K562 (cell line): ENCODE measurements around the gene IL34. TPM values are rescaled to one million over a fixed set of nuclear protein-coding genes. Genes with fewer than 3 reads are reported as not detected.

Experiments
- ATAC-seq: fragments of 200-7000 bp; cut with Tn5 transposase; 3 replicates; pipeline ENCODE4 v1.9.1; 2020; ENCODE audit warnings: moderate library complexity
- BruUV-seq: library from RNA; stranded (reverse); fragments of 400-500 nt; replicated peaks from 2 replicates; lab custom pipeline; 2021; lab: Mats Ljungman, UMichigan
- CTCF ChIA-PET: fragments of 300-600 bp; formaldehyde crosslinking; extraction: SDS; loops from one replicate; lab custom pipeline; 2021; ENCODE audit warnings: low intra/inter-chr PET ratio; lab: Yijun Ruan, JAX
- POLR2A ChIA-PET: fragments of 300-600, 350-650 bp; sonication (Branson Sonifier 250); formaldehyde crosslinking; extraction: SDS; loops from one replicate; lab custom pipeline; 2021; ENCODE audit warnings: antibody characterized with exemption, inconsistent platforms; lab: Yijun Ruan, JAX
- DNase-seq, 4 experiments: peaks; one replicate each; pipeline versions ENCODE4 v3.0.0 to v3.0.0-alpha.2; 2011 to 2018; ENCODE audit warnings: low spot score in 3 of 4, mixed read lengths in 3 of 4; ENCODE audit errors: extremely low read depth in 1 of 4
- FAIRE-seq: peaks from 2 replicates; lab custom pipeline; 2011; peaks lifted over from hg19 to GRCh38; lab: Jason Lieb, UNC
- H2AFZ ChIP-seq: 2 replicates; pipeline ENCODE4 v1.6.0; 2011; ENCODE audit warnings: low read depth, low read length, control low read depth, inconsistent platforms
- H3K27ac ChIP-seq: fragments of 200-600 bp; 3 replicates; pipeline ENCODE4 v1.8.0; 2011; ENCODE audit warnings: low read depth, mild to moderate bottlenecking, control low read depth, inconsistent platforms, low read length, moderate library complexity, mixed read lengths; ENCODE audit errors: extremely low read depth
- H3K27me3 ChIP-seq, 2 experiments: fragments of 300-600 bp in 1 of 2; 2 replicates in 1 of 2; 3 replicates in 1 of 2; pipeline versions ENCODE4 v1.6.0 to v1.8.0; 2011; ENCODE audit warnings: inconsistent platforms in 2 of 2, low read length in 2 of 2, mild to moderate bottlenecking in 1 of 2, mixed read lengths in 1 of 2, moderate library complexity in 1 of 2; ENCODE audit not compliant: control insufficient read depth in 2 of 2, insufficient read depth in 2 of 2
- H3K36me3 ChIP-seq: fragments of 300-600 bp; 3 replicates; pipeline ENCODE4 v1.8.0; 2011; ENCODE audit warnings: mild to moderate bottlenecking, low read length, inconsistent platforms; ENCODE audit not compliant: control insufficient read depth, insufficient read depth
- H3K4me1 ChIP-seq, 2 experiments: fragments of 200-600 bp in 1 of 2; replicated peaks in 1 of 2; 2 replicates in 1 of 2; 3 replicates in 1 of 2; pipeline versions ENCODE4 v1.5.1 to v1.8.0; 2011; ENCODE audit warnings: inconsistent platforms in 2 of 2, low read length in 2 of 2, mild to moderate bottlenecking in 1 of 2, mixed read lengths in 1 of 2, moderate library complexity in 1 of 2; ENCODE audit not compliant: control insufficient read depth in 2 of 2, insufficient read depth in 2 of 2
- H3K4me2 ChIP-seq: 2 replicates; pipeline ENCODE4 v1.6.1; 2011; ENCODE audit warnings: low read length, control low read depth, inconsistent platforms, mixed read lengths; ENCODE audit not compliant: insufficient read depth
- H3K4me3 ChIP-seq: fragments of 200-600 bp; sonication (generic), shearing (Covaris generic); 2 replicates; pipeline ENCODE4 v1.5.1; 2016; ENCODE audit warnings: control low read depth, inconsistent platforms
- H3K79me2 ChIP-seq: fragments of 200-600 bp; 3 replicates; pipeline ENCODE4 v1.8.0; 2011; ENCODE audit warnings: low read length, inconsistent platforms; ENCODE audit not compliant: control insufficient read depth, insufficient read depth
- H3K9ac ChIP-seq, 2 experiments: 2 replicates each; pipeline versions ENCODE4 v1.6.0 to v1.6.1; 2011; ENCODE audit warnings: low read depth in 2 of 2, low read length in 2 of 2, control low read depth in 1 of 2, inconsistent platforms in 1 of 2, mild to moderate bottlenecking in 1 of 2, mixed read lengths in 1 of 2; ENCODE audit not compliant: insufficient read depth in 1 of 2
- H3K9me1 ChIP-seq: one replicate; pipeline ENCODE4 v1.6.0; 2011; ENCODE audit warnings: inconsistent platforms, mild to moderate bottlenecking, low read length, moderate library complexity; ENCODE audit not compliant: control insufficient read depth, insufficient read depth
- H3K9me3 ChIP-seq: replicated peaks from 2 replicates; pipeline ENCODE4 v1.5.1; 2011; ENCODE audit warnings: low read depth, low read length, inconsistent platforms; ENCODE audit not compliant: control insufficient read depth, insufficient read depth
- H4K20me1 ChIP-seq: replicated peaks from 2 replicates; pipeline ENCODE4 v1.6.1; 2011; ENCODE audit warnings: low read length, inconsistent platforms, mixed read lengths; ENCODE audit not compliant: control insufficient read depth, insufficient read depth
- DDX20 ChIP-seq: fragments of 450-650 bp; IDR thresholded peaks from 2 replicates; pipeline ENCODE4 v1.6.1; 2016; ENCODE audit warnings: missing genetic modification characterization, low read depth, mild to moderate bottlenecking, missing compliant biosample characterization, moderate library complexity
- FOXA1 ChIP-seq: fragments of 450-650 bp; IDR thresholded peaks from 2 replicates; pipeline ENCODE4 v1.6.1; 2016; ENCODE audit warnings: mild to moderate bottlenecking, borderline replicate concordance
- FOXM1 ChIP-seq, 2 experiments: fragments of 450-650 bp in 1 of 2; sonication (generic) in 1 of 2; formaldehyde crosslinking in 1 of 2; IDR thresholded peaks; 2 replicates each; pipeline versions ENCODE4 v1.6.1 to v1.9.0; 2017 to 2022; ENCODE audit warnings: low read depth in 2 of 2, mild to moderate bottlenecking in 2 of 2, missing genetic modification reagents in 1 of 2, moderate library complexity in 1 of 2
- IRF9 ChIP-seq: fragments of 450-650 bp; IDR thresholded peaks from 2 replicates; pipeline ENCODE4 v1.6.1; 2016; ENCODE audit warnings: missing biosample characterization, missing genetic modification characterization
- NEUROD1 ChIP-seq: fragments of 150-350 bp; IDR thresholded peaks from 2 replicates; pipeline ENCODE4 v1.6.1; 2014; ENCODE audit warnings: borderline replicate concordance, low read length, low read depth; ENCODE audit not compliant: partially characterized antibody
- PML ChIP-seq: IDR thresholded peaks from 2 replicates; pipeline ENCODE4 v1.6.1; 2012; ENCODE audit warnings: low read length, inconsistent platforms
- PRDM10 ChIP-seq: fragments of 450-650 bp; IDR thresholded peaks from 2 replicates; pipeline ENCODE4 v1.6.1; 2018; ENCODE audit not compliant: partially characterized antibody
- SMC3 ChIP-seq: conservative IDR thresholded peaks from 2 replicates; pipeline ENCODE4 v1.6.1; 2011; ENCODE audit warnings: low read depth, low read length, improper control_type of control experiment; ENCODE audit not compliant: insufficient read depth
- TAF1 ChIP-seq: IDR thresholded peaks from 2 replicates; pipeline ENCODE4 v1.6.1; 2011; ENCODE audit warnings: mild to moderate bottlenecking, low read length, moderate library complexity; ENCODE audit not compliant: insufficient read depth, control insufficient read depth, severe bottlenecking; ENCODE audit errors: extremely low read depth
- TCF7L2 ChIP-seq: fragments of 150-350 bp; IDR thresholded peaks from 2 replicates; pipeline ENCODE4 v1.6.1; 2016; ENCODE audit warnings: low read depth, mild to moderate bottlenecking, low read length, moderate library complexity
- ZFP36 ChIP-seq: fragments of 150-350 bp; IDR thresholded peaks from 2 replicates; pipeline ENCODE4 v1.6.1; 2018; ENCODE audit warnings: low read length, low read depth; ENCODE audit not compliant: partially characterized antibody
- ZNF24 ChIP-seq: fragments of 450-650 bp; IDR thresholded peaks from 2 replicates; pipeline ENCODE4 v1.6.1; 2016
- WGBS: fragments of 100-300 bp; shearing (Covaris generic); methylation state at CpG from one replicate; pipeline ENCODE4 v1.1.6; 2016; ENCODE audit warnings: low coverage, mixed read lengths; ENCODE audit not compliant: insufficient coverage; ENCODE audit errors: missing lambda C conversion rate; 5-methylcytosine and 5-hydroxymethylcytosine counted together
- in situ Hi-C: fragments of 300-500 bp; cut with MboI; formaldehyde crosslinking; loops from 4 replicates; pipeline ENCODE4 v1.15.0; 2018; ENCODE audit warnings: inconsistent platforms, mixed read lengths
- intact Hi-C: fragments of 100-400 bp; cut with micrococcal nuclease; formaldehyde crosslinking; loops from 2 replicates; pipeline ENCODE4 v1.14.2; 2022
- polyA plus RNA-seq, 8 experiments: library from polyadenylated mRNA; depleted of rRNA in 4 of 8; stranded (reverse) in 5 of 8; unstranded in 3 of 8; fragments of >200 nt; fragmentation: Nextera tagmentation in 2 of 8; fragmentation: Illumina TruSeq in 1 of 8; extraction: Ambion mirVana in 2 of 8; extraction: Trizol in 1 of 8; gene quantifications; 2 replicates each; pipeline versions ENCODE4 v1.2.1 to v1.2.3, GENCODE V29; 2011 to 2014; ENCODE audit warnings: inconsistent platforms in 1 of 8, missing spikeins in 1 of 8
- total RNA-seq, 7 experiments: library from RNA; depleted of rRNA in 6 of 7; stranded (reverse); fragments of >200 nt in 6 of 7; fragmentation: Illumina TruSeq in 2 of 7; extraction: Trizol in 2 of 7; gene quantifications; 2 replicates each; pipeline versions ENCODE4 v1.2.1 to v1.2.3, GENCODE V29; 2011 to 2021; ENCODE audit warnings: low replicate concordance in 1 of 7

Gene IL34
- total and polyA plus RNA-seq, 9 of the 15 experiments (the other 6 are each of a cell fraction or from before 2014, with no cell fraction given) = 0.07 to 0.18 (median 0.10) TPM; not detected in 6

GRCh38 chr16:70656065-70656711, 9.8 kb downstream of the IL34 start:
- BruUV-seq = no TSS peak
- in situ Hi-C loops = no loop called here
- Histone ChIP-seq H4K20me1 (no peaks in the 10 kb centered on the region), H3K4me1 (peaks cover 6 to 33% of the 10 kb centered on the region in 2 experiments), H3K27ac (no peak overlapping the region), H3K9ac (peak overlapping the region in 1 of 2 experiments; percentile 56; a peak in 1 of 4 replicates), H3K4me2 (no peak overlapping the region), H3K79me2 (no peaks in the 10 kb centered on the region), H3K4me3 (no peak overlapping the region), H3K9me1 (no peaks in the 10 kb centered on the region), H3K9me3 (no peaks in the 10 kb centered on the region), H3K36me3 (no peaks in the 10 kb centered on the region), H2AFZ (peak overlapping the region; percentile 4; the same call in 1 of the 2 replicates), H3K27me3 (no peaks in the 10 kb centered on the region)
- ChIA-PET POLR2A (no interaction called here), CTCF (no interaction called here)
- DNase-seq (no peak), FAIRE-seq (no peak), ATAC-seq (no peak)
- TF ChIP-seq IRF9 (tag) = no peak
- no peak for TF ChIP-seq FOXM1 (IDR thresholded peaks at IDR 0.05; ENCODE audit: low read depth)
- no peak for TF ChIP-seq FOXM1 (CRISPR knock-in tag; IDR thresholded peaks at IDR 0.05; ENCODE audit: low read depth)
- TF ChIP-seq ZNF24 = no peak
- no peak for TF ChIP-seq ZFP36
- no peak for TF ChIP-seq PRDM10
- no peak for TF ChIP-seq TCF7L2
- no peak for TF ChIP-seq PML
- no peak for TF ChIP-seq NEUROD1
- no peak for TF ChIP-seq SMC3
- no peak for TF ChIP-seq FOXA1
- no peak for TF ChIP-seq TAF1
- TF ChIP-seq DDX20 (tag) = no peak
- 26% methylated on average over 8 of the region's 8 CpGs for WGBS
- intact Hi-C loops = loop anchor here (10.0 kb wide), 1 partner anchor 131 kb away; the partner anchor contains the start of genes COG4 and SF3B3
